Upper lobe of left lung (tissue), 4 donors: Measurements from ENCODE around the gene KRTAP1-5.

Experiments
- CTCF ChIP-seq, 6 experiments: fragments of 450-650 bp in 4 of 6; fragments of 200-600 bp in 2 of 6; sonication (generic) in 2 of 6; IDR thresholded peaks; one replicate each; pipeline ENCODE4 v1.5.1; 2016 to 2019; ENCODE audit warnings: antibody characterized with exemption in 6 of 6
- EP300 ChIP-seq, 4 donors: sonication (generic); formaldehyde crosslinking; IDR thresholded peaks; one replicate each; pipeline ENCODE4 v1.5.1; 2017; ENCODE audit warnings: antibody characterized with exemption in 4 of 4, control low read depth in 2 of 4
- POLR2A ChIP-seq, 4 donors: fragments of 450-650 bp; IDR thresholded peaks; one replicate each; pipeline ENCODE4 v1.5.1; 2016 to 2017; ENCODE audit warnings: antibody characterized with exemption in 4 of 4, mild to moderate bottlenecking in 2 of 4
- POLR2AphosphoS5 ChIP-seq, 2 donors: sonication (generic); formaldehyde crosslinking; IDR thresholded peaks; one replicate each; pipeline ENCODE4 v1.5.1; 2017; ENCODE audit warnings: antibody characterized with exemption in 2 of 2

GRCh38 chr17:41019415-41019814, 7.6 kb downstream of the KRTAP1-5 start:
- TF ChIP-seq CTCF (IDR thresholded peaks at IDR 0.05): no peak
- no peak for TF ChIP-seq POLR2AphosphoS5 (IDR thresholded peaks at IDR 0.05)
- no peak for TF ChIP-seq POLR2A (IDR thresholded peaks at IDR 0.05)
- TF ChIP-seq EP300 (IDR thresholded peaks at IDR 0.05): no peak
